Osteocyte (in vitro differentiated cells): ENCODE data around the gene RPL5. TPM values are rescaled to one million over a fixed set of nuclear protein-coding genes. Genes with fewer than 3 reads are reported as not detected.

Source experiments
- DNase-seq: peaks from one replicate; pipeline ENCODE4 v3.0.0; 2021; ENCODE audit warnings: mixed read lengths; ENCODE audit not compliant: unreplicated experiment; ENCODE audit errors: extremely low spot score
- H3K27ac Mint-ChIP-seq: one replicate; pipeline ENCODE4 v1.8.0; 2021; ENCODE audit warnings: mild to moderate bottlenecking, mixed read lengths; ENCODE audit not compliant: unreplicated experiment
- H3K27me3 Mint-ChIP-seq: one replicate; pipeline ENCODE4 v1.8.0; 2021; ENCODE audit warnings: mixed read lengths; ENCODE audit not compliant: unreplicated experiment
- H3K36me3 Mint-ChIP-seq: one replicate; pipeline ENCODE4 v1.8.0; 2021; ENCODE audit warnings: mixed read lengths; ENCODE audit not compliant: unreplicated experiment
- H3K4me1 Mint-ChIP-seq: one replicate; pipeline ENCODE4 v1.8.0; 2021; ENCODE audit warnings: mixed read lengths; ENCODE audit not compliant: unreplicated experiment
- H3K4me3 Mint-ChIP-seq: one replicate; pipeline ENCODE4 v1.8.0; 2021; ENCODE audit warnings: mild to moderate bottlenecking, moderate library complexity, mixed read lengths; ENCODE audit not compliant: unreplicated experiment
- H3K9me3 Mint-ChIP-seq: one replicate; pipeline ENCODE4 v1.8.0; 2021; ENCODE audit warnings: mixed read lengths; ENCODE audit not compliant: unreplicated experiment
- CTCF ChIP-seq: fragments of 200-600 bp; sonication (generic); IDR thresholded peaks from 2 replicates; pipeline ENCODE4 v1.5.0; 2021; ENCODE audit warnings: antibody characterized with exemption, mild to moderate bottlenecking, moderate library complexity
- total RNA-seq: library from RNA; stranded (reverse); gene quantifications from 2 replicates; pipeline ENCODE4 v1.2.1, GENCODE V29; 2021

RPL5 gene
- total RNA-seq, 1 donor from 2014 or later = 883 TPM

GRCh38 chr1:92851729-92852128 is 19.9 kb downstream of the RPL5 start:
- Mint-ChIP-seq H3K27me3 (no peaks in the 10 kb centered on the region), H3K4me1 (no peaks in the 10 kb centered on the region), H3K36me3 (no peaks in the 10 kb centered on the region), H3K27ac (no peak overlapping the region), H3K4me3 (no peak overlapping the region), H3K9me3 (peaks cover 7% of the 10 kb centered on the region)
- no peak for TF ChIP-seq CTCF
- DNase-seq = no peak

GRCh38 chr1:92853299-92853698 is 21.5 kb downstream of the RPL5 start:
- no peak for TF ChIP-seq CTCF
- no peak for DNase-seq
- H3K4me1 Mint-ChIP-seq = no peaks in the 10 kb centered on the region
- H3K36me3 Mint-ChIP-seq = no peaks in the 10 kb centered on the region
- no peak overlapping the region for H3K4me3 Mint-ChIP-seq
- H3K27me3 Mint-ChIP-seq = no peaks in the 10 kb centered on the region
- H3K9me3 Mint-ChIP-seq = peaks cover 7% of the 10 kb centered on the region
- H3K27ac Mint-ChIP-seq = no peak overlapping the region

- H3K36me3 Mint-ChIP-seq = no peaks in the 10 kb centered on the region
- H3K4me3 Mint-ChIP-seq = no peak overlapping the region
- H3K9me3 Mint-ChIP-seq = peaks cover 7% of the 10 kb centered on the region
- peaks cover 3% of the 10 kb centered on the region for H3K4me1 Mint-ChIP-seq
- H3K27ac Mint-ChIP-seq = no peak overlapping the region
- H3K27me3 Mint-ChIP-seq = no peaks in the 10 kb centered on the region
- DNase-seq = no peak
- no peak for TF ChIP-seq CTCF
Observed at GRCh38 chr1:92854101-92854785, 22.4 kb downstream of the RPL5 start.

- H3K9me3 Mint-ChIP-seq = peaks cover 7% of the 10 kb centered on the region
- TF ChIP-seq CTCF = no peak
- H3K27ac Mint-ChIP-seq = no peak overlapping the region
Observed at GRCh38 chr1:92855236-92855635, 23.4 kb downstream of the RPL5 start.

GRCh38 chr1:92857817-92858216 is 26.0 kb downstream of the RPL5 start:
- no peak overlapping the region for H3K27ac Mint-ChIP-seq
- no peaks in the 10 kb centered on the region for H3K36me3 Mint-ChIP-seq
- H3K4me1 Mint-ChIP-seq = peaks cover 3% of the 10 kb centered on the region
- no peak overlapping the region for H3K4me3 Mint-ChIP-seq
- DNase-seq = no peak
- peaks cover 7% of the 10 kb centered on the region for H3K9me3 Mint-ChIP-seq
- TF ChIP-seq CTCF = no peak
- H3K27me3 Mint-ChIP-seq = no peaks in the 10 kb centered on the region

More at GRCh38 chr1:92855236-92855635, 23.4 kb downstream of the RPL5 start:
- Mint-ChIP-seq H3K4me1 (peaks cover 3% of the 10 kb centered on the region), H3K4me3 (no peak overlapping the region), H3K27me3 (no peaks in the 10 kb centered on the region), H3K36me3 (no peaks in the 10 kb centered on the region)
- DNase-seq = no peak
